Stimulated activated CD4-positive, alpha-beta T cell treated with anti-CD3 and anti-CD28 coated beads, Interleukin-15, amount 100 ng/mL, for 48 hours (primary cell): Measurements from ENCODE around the gene MERTK.

Source experiments
- DNase-seq, 2 donors: peaks; one replicate each; pipeline ENCODE4 v3.0.0-alpha.2; 2020; ENCODE audit warnings: low read depth in 2 of 2

The MERTK gene

GRCh38 chr2:111977240-111977639, 78.8 kb downstream of the MERTK start:
- DNase-seq = no peak

GRCh38 chr2:111978452-111979170, 80.2 kb downstream of the MERTK start:
- no peak for DNase-seq

GRCh38 chr2:111981666-111982065, 83.3 kb downstream of the MERTK start:
- no peak for DNase-seq

- DNase-seq = peak in 1 of 2 donors; percentile 9
Observed at GRCh38 chr2:111982822-111983221, 84.4 kb downstream of the MERTK start.

GRCh38 chr2:111983478-111984212, 85.2 kb downstream of the MERTK start:
- DNase-seq = no peak

GRCh38 chr2:111984213-111984604, 85.8 kb downstream of the MERTK start:
- no peak for DNase-seq

GRCh38 chr2:111985514-111985913, 87.1 kb downstream of the MERTK start:
- DNase-seq = no peak

- DNase-seq = no peak
Observed at GRCh38 chr2:111986116-111986900, 87.9 kb downstream of the MERTK start.

- DNase-seq = no peak
Observed at GRCh38 chr2:111990375-111990774, 92.0 kb downstream of the MERTK start.

GRCh38 chr2:111990856-111991255, 92.4 kb downstream of the MERTK start:
- DNase-seq = no peak

- DNase-seq = no peak
Observed at GRCh38 chr2:111994042-111994441, 95.6 kb downstream of the MERTK start.

GRCh38 chr2:111995148-111995547, 96.7 kb downstream of the MERTK start:
- DNase-seq = no peak

- no peak for DNase-seq
Observed at GRCh38 chr2:111999809-112000208, 101.4 kb downstream of the MERTK start.

- no peak for DNase-seq
Observed at GRCh38 chr2:112000399-112001135, 102.2 kb downstream of the MERTK start.

GRCh38 chr2:112001136-112001715, 102.8 kb downstream of the MERTK start:
- DNase-seq = no peak

GRCh38 chr2:112001942-112002341, 103.5 kb downstream of the MERTK start:
- no peak for DNase-seq

GRCh38 chr2:112003576-112004252, 105.3 kb downstream of the MERTK start:
- no peak for DNase-seq

- DNase-seq = no peak
Observed at GRCh38 chr2:112004253-112004645, 105.8 kb downstream of the MERTK start.

- no peak for DNase-seq
Observed at GRCh38 chr2:112005406-112006075, 107.1 kb downstream of the MERTK start.

- no peak for DNase-seq
Observed at GRCh38 chr2:112006076-112006410, 107.6 kb downstream of the MERTK start.
